NCI-H345 treated with DMSO at 0.1 percent for 48 hours (cell line): ENCODE measurements around the gene NAV2.
A peak's percentile ranks its signal among the peaks of the same experiment; 100 is the strongest.
"Not testable (repeated sequence)": the region's sequence is repeated elsewhere in the genome, so short reads cannot be mapped to it uniquely, and the experiment has no call there.

Experiments
- DNase-seq: peaks from one replicate; lab custom pipeline; 2025; ENCODE audit not compliant: unreplicated experiment; lab: John Stamatoyannopoulos, UW

The NAV2 gene

DNA sequence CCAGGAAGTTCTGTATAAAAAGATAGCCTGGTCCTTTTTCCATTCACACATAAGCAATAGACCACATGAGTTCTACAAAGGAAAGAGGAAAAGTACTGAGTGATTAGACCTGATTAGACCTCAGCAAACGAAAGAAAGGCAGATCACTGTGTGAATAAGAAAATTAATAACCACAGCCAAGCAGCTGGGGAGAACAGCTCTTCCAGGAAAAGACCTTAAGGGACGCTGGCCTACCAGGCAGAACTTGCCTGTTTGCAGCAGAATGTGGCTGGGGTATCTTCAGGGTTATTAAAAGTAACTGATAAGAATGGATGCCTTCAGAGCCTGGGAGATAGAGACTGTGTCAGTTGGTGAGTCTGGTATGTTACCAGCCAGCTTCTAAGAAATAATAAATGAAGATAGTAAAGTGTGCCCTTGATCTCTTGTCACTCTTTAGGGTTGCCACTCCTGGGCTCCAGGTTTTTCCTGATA lies 274.7 kb downstream of the NAV2 start:
- no peak for DNase-seq

- DNase-seq = no peak
Observed at GRCh38 chr11:19988598-19988997, 276.0 kb downstream of the NAV2 start.

- DNase-seq = no peak
Observed at GRCh38 chr11:19989191-19989590, 276.6 kb downstream of the NAV2 start.

GRCh38 chr11:19992162-19992561 lies 279.5 kb downstream of the NAV2 start:
- DNase-seq = no peak

GRCh38 chr11:19992998-19993397 lies 280.4 kb downstream of the NAV2 start:
- no peak for DNase-seq

DNA sequence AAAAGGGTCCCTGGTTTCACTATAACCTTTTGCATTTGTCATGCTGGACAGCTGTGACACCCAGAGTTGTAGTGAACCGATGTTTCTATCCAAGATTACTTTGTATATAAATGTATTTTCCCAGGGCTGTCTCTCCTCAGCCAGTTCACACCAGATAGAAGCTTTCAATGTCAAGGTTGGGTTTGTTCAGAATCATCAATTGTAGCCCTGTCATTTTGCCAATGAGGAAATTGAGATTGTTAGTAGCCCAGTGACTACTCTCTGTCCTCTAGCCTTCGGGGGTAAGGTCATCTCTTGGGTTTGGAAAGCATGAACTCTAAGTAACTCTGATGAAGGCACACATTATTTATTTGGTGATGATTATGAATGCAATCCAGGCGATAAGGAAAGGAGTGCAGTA lies 282.0 kb downstream of the NAV2 start:
- no peak for DNase-seq

- no peak for DNase-seq
Observed at GRCh38 chr11:19995145-19995544, 282.5 kb downstream of the NAV2 start.

- no peak for DNase-seq
Observed at GRCh38 chr11:19996571-19996970, 283.9 kb downstream of the NAV2 start.

DNA sequence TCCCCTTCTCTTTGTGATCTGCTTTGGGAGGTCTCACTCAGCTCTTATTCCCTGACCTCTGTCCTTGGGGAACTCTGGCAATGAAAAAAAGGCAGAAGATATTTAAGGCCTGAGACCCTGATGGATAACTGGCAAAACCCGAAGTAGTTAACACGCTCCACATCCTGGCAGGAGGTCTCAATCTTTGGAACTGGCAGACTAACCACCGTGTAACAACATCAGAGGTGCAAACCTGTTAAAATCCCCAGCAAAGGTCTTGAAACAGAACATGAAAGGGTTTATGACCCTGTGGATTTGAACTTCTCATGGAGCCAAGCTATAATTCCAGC lies 287.3 kb downstream of the NAV2 start:
- no peak for DNase-seq

- peak; percentile 26 for DNase-seq
Observed at GRCh38 chr11:20000351-20001134, 287.9 kb downstream of the NAV2 start.

DNA sequence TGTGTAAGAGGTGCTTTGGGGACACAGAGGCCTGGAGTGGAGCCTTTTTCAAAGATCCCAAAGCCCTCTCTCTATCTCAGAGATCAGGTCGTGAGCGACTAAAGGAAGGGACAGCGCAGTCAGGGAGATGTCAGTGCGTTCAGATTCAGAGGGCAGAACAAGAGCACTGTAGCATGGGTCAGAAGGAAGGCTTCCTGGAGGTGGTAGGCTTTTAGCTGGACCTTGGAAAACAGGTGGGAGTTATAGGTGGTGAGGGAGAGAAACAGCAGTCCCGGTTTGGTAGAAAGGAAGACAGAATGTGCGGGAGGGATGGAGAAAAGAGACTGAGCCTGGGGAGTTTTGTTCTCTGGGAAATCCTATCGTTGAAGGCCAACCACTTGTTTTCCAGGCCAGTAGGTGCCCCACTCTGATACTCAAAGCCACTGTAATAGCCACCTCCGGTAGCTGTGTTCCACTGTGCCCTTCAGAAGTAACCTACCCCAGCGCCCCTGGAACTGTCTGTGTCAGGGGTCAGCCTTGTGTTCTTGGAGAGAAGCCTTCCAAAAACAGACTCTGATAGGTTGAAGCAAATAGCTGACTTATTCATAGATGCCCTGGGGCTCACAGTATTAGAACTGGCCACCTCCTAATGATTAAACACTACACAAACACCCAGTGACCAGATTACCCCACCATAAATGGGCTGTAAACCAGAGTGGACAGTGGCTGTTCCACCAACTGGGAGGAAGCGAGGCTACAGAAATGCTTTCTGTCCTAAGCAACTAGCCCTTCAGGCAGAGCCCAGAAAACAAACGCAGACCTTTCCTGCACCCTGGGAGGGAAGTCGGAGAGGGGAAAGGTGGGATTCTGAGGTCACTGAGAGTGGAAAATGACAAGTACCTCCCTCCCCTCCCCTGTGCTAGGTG lies 289.9 kb downstream of the NAV2 start:
- DNase-seq = no peak

DNA sequence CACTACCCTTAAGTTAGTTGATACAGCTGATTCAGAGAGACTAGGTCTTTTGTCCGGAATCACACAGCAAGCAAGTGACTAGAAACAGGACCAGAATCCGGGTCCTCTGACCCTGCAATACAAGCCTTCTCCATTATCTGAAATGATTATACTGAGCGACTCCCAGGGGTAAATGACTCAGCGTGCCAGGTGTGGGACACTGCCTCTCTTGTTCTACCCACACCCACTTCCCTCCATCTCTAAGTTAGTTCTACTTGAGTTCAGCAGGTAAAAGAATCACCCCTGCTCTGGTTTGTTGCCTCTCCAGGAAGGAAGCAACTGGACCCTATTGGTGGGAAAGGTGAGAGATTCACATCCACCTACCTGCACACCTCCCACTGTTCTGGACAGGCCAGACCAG lies 290.7 kb downstream of the NAV2 start:
- no peak for DNase-seq

DNA sequence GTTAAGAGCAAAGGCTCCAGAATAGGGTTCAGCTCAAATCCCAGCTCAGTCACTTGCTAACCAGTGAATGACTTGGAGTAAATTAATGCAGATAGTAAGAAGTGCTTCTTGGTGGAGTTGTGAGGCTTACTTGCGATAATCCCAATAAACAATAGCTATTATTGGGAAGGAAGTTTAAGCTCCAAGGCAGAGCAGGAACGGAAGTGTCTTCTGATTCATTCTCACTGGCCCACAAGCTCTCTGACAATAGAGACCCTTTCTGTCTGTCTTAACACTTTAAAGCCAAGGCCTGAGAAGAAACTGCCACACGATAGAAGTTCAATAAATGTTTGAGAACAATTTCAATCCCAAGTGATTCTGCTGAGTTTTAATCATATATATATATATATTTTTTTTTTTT lies 292.2 kb downstream of the NAV2 start:
- DNase-seq = no peak

- DNase-seq = no peak
Observed at GRCh38 chr11:20005747-20006146, 293.1 kb downstream of the NAV2 start.

- DNase-seq = not testable (repeated sequence)
Observed at GRCh38 chr11:20006618-20007017, 294.0 kb downstream of the NAV2 start.

DNA sequence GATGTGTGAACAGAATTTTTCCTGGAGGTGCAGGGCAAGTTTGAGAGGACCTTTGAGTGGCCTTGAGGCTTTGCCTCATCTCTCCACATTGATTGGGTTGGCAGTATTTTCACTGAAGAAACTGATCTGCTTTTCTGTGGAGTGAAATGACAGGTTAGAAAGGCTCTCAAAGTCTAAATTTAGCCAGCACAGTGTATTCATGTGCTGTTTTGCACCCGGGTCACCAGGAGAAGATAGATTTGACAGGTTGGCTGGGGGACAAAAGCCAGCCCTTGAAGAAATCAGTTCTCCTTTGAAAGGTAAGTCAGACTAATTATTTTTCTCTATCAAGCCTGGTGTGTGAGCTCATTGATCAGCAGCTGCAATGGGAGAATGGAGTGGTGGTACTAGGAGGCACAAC lies 294.7 kb downstream of the NAV2 start:
- DNase-seq = no peak

- DNase-seq = no peak
Observed at GRCh38 chr11:20008190-20008870, 295.7 kb downstream of the NAV2 start.

- no peak for DNase-seq
Observed at GRCh38 chr11:20008871-20009644, 296.4 kb downstream of the NAV2 start.

DNA sequence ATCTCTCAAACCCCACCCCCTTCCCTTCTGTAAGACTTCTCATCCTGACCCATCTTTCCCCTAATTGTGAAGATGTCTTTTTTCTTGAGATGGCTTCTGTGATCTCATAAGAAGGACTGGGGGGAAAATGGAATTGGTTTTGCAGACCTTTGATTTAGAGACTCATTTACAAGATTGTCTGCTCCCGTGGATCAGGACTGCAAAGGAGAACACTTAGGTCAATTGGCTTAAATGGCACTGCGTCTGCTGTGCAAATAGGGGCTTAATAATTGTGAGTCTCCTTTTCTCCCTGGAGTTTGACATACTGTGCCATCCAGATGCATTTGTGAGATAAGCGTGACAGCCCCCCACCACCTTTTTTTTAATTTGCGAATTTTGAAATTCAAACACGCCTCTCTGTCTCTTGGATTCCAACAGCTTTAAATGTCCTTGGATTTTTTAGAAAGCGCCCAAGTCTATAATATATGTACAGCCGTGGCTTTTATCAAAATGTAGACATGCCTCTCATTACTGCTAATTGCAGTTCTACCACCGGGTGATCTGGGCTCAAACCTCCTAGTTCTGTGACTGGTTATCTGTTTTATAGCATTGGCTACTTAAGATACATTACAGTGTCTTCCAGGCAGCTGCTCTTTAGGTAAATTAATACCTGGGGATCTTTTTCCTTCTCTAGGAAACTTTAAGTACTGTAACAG lies 297.7 kb downstream of the NAV2 start:
- no peak for DNase-seq

DNA sequence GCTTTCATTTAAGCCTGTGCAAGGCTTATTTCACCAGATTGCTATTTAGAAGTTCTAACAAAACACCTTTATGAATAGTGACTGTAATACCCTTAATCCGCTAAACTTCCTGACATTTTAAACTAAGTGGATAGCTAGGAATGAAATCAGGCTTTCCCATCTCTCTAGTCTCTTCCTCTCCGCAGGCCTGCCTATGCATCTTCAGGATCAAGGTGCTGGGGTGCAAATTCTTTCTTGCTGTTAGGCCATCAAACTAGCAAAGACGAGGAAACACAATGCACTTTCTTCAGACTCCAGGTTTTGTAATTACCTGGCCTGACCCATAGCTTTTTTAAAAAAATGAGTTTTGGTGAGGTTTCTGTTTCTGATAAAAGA lies 298.2 kb downstream of the NAV2 start:
- DNase-seq = no peak
